Activated B cell treated with CpG ODN at 0.5 μM for 24 hours (primary cell): ENCODE results near the gene PAN3. TPM values are rescaled to one million over a fixed set of nuclear protein-coding genes. Genes with fewer than 3 reads are reported as not detected.
A peak's percentile ranks its signal among the peaks of the same experiment; 100 is the strongest.
"Not testable (repeated sequence)": the region's sequence is repeated elsewhere in the genome, so short reads cannot be mapped to it uniquely, and the experiment has no call there.

Experiments used
- ATAC-seq: fragments of 200-7000 bp; cut with Tn5 transposase; one replicate; pipeline ENCODE4 v1.10.0; 2021; ENCODE audit warnings: low read depth, mild to moderate bottlenecking, moderate library complexity
- CTCF ChIA-PET: fragments of 350-600 bp; sonication (Branson Sonifier 250); formaldehyde crosslinking; loops from one replicate; lab custom pipeline; 2021; ENCODE audit warnings: antibody characterized with exemption; lab: Charles Lee
- POLR2A ChIA-PET: fragments of 350-600 bp; sonication (Branson Sonifier 250); formaldehyde crosslinking; loops from one replicate; lab custom pipeline; 2021; ENCODE audit warnings: antibody characterized with exemption; lab: Charles Lee
- DNase-seq: peaks from one replicate; pipeline ENCODE4 v3.0.0; 2022
- H3K27ac Mint-ChIP-seq: one replicate; pipeline ENCODE4 v1.8.0; 2020; ENCODE audit warnings: mixed read lengths
- H3K27me3 Mint-ChIP-seq: one replicate; pipeline ENCODE4 v1.8.0; 2021; ENCODE audit warnings: mixed read lengths
- H3K36me3 Mint-ChIP-seq: one replicate; pipeline ENCODE4 v1.8.0; 2021; ENCODE audit warnings: low read depth, mixed read lengths
- H3K4me1 Mint-ChIP-seq: one replicate; pipeline ENCODE4 v1.8.0; 2021; ENCODE audit warnings: mixed read lengths
- H3K4me3 Mint-ChIP-seq: one replicate; pipeline ENCODE4 v1.8.0; 2020; ENCODE audit warnings: mild to moderate bottlenecking, mixed read lengths
- H3K9me3 Mint-ChIP-seq: one replicate; pipeline ENCODE4 v1.8.0; 2020; ENCODE audit warnings: mixed read lengths
- CTCF ChIP-seq: fragments of 200-600 bp; IDR thresholded peaks from one replicate; pipeline ENCODE4 v1.8.0; 2022; ENCODE audit warnings: antibody characterized with exemption, mild to moderate bottlenecking
- intact Hi-C: fragments of 100-400 bp; cut with micrococcal nuclease; formaldehyde crosslinking; loops from one replicate; pipeline ENCODE4 v1.15.1; 2024
- total RNA-seq: library from RNA; stranded (reverse); gene quantifications from 2 replicates; pipeline ENCODE4 v1.2.3, GENCODE V29; 2022

PAN3 gene
- total RNA-seq, 1 donor from 2014 or later: 68.2 TPM

- H3K9me3 Mint-ChIP-seq: no peaks in the 10 kb centered on the region
- TF ChIP-seq CTCF: no peak
- peaks cover 6% of the 10 kb centered on the region for H3K36me3 Mint-ChIP-seq
- no peaks in the 10 kb centered on the region for H3K27me3 Mint-ChIP-seq
- intact Hi-C loops: loop anchor here (5.0 to 10.0 kb wide), 5 partner anchors 125 to 1952 kb away; partner anchors contain the start of genes SLC7A1 and USP12
- POLR2A ChIA-PET: interaction anchor here (3.5 kb wide), 1 partner anchor 522 kb away, joined by 18 read pairs; the partner anchor contains the start of gene POMP
- peak overlapping the region; percentile 95 for H3K4me3 Mint-ChIP-seq
- peak overlapping the region; percentile 98 for H3K27ac Mint-ChIP-seq
- ATAC-seq (no peak), DNase-seq (no peak)
- peaks cover 41% of the 10 kb centered on the region for H3K4me1 Mint-ChIP-seq
- CTCF ChIA-PET: interaction anchor here (1.4 kb wide), 1 partner anchor 153 kb away, joined by 3 read pairs; no protein-coding TSS in a partner anchor
These were observed 1.4 kb upstream of the PAN3 start for GRCh38 chr13:28136916-28137315.

GRCh38 chr13:28137596-28137995 lies 749 bp upstream of the PAN3 start:
- Mint-ChIP-seq H3K9me3 (no peaks in the 10 kb centered on the region), H3K27me3 (no peaks in the 10 kb centered on the region), H3K4me1 (peaks cover 47% of the 10 kb centered on the region), H3K27ac (peak overlapping the region; percentile 98), H3K36me3 (peaks cover 6% of the 10 kb centered on the region), H3K4me3 (peak overlapping the region; percentile 95)
- CTCF ChIA-PET: interaction anchor here (1.4 kb wide), 1 partner anchor 153 kb away, joined by 3 read pairs; no protein-coding TSS in a partner anchor
- ATAC-seq (peak; percentile 4), DNase-seq (no peak)
- no peak for TF ChIP-seq CTCF
- POLR2A ChIA-PET: interaction anchor here (0.5 to 3.5 kb wide), 15 partner anchors 10 to 1132 kb away, joined by 3 to 22 read pairs (median 5); partner anchors contain the start of gene POMP
- intact Hi-C loops: loop anchor here (5.0 to 10.0 kb wide), 5 partner anchors 125 to 1953 kb away; partner anchors contain the start of genes SLC7A1 and USP12

- peak; percentile 63 for ATAC-seq
- intact Hi-C loops: loop anchor here (1.0 to 10.0 kb wide), 16 partner anchors 22 to 1954 kb away; partner anchors contain the start of genes FLT3, LNX2, MTIF3 and POMP
- H3K9me3 Mint-ChIP-seq: no peaks in the 10 kb centered on the region
- H3K27me3 Mint-ChIP-seq: no peaks in the 10 kb centered on the region
- H3K4me3 Mint-ChIP-seq: peak overlapping the region; percentile 95
- ChIA-PET CTCF (interaction anchor here (0.6 kb wide), 2 partner anchors 15 to 154 kb away, joined by 3 read pairs; no protein-coding TSS in a partner anchor), POLR2A (interaction anchor here (0.6 to 3.5 kb wide), 22 partner anchors 9 to 692 kb away, joined by 3 to 22 read pairs (median 5); partner anchors contain the start of genes MTIF3, POLR1D and POMP)
- H3K4me1 Mint-ChIP-seq: peaks cover 57% of the 10 kb centered on the region
- H3K36me3 Mint-ChIP-seq: peaks cover 8% of the 10 kb centered on the region
- TF ChIP-seq CTCF: no peak
- DNase-seq: peak; percentile 80
- H3K27ac Mint-ChIP-seq: peak overlapping the region; percentile 98
These were observed 568 bp downstream of the PAN3 start for GRCh38 chr13:28138756-28139470.

- peaks cover 12% of the 10 kb centered on the region for H3K36me3 Mint-ChIP-seq
- DNase-seq (no peak), ATAC-seq (no peak)
- intact Hi-C loops: no loop called here
- no peaks in the 10 kb centered on the region for H3K27me3 Mint-ChIP-seq
- peak overlapping the region; percentile 95 for H3K4me3 Mint-ChIP-seq
- peaks cover 69% of the 10 kb centered on the region for H3K4me1 Mint-ChIP-seq
- no peak for TF ChIP-seq CTCF
- H3K9me3 Mint-ChIP-seq: no peaks in the 10 kb centered on the region
- ChIA-PET CTCF (interaction anchor here (0.7 to 1.2 kb wide), 2 partner anchors 100 to 156 kb away, joined by 3 to 4 read pairs; no protein-coding TSS in a partner anchor), POLR2A (interaction anchor here (0.9 to 3.1 kb wide), 6 partner anchors 13 to 519 kb away, joined by 3 to 22 read pairs (median 6); partner anchors contain the start of gene POLR1D)
- H3K27ac Mint-ChIP-seq: peak overlapping the region; percentile 87
These were observed 2.2 kb downstream of the PAN3 start for GRCh38 chr13:28140433-28141125.

- DNase-seq, POLR2A ChIA-PET, intact Hi-C loops, ATAC-seq, H3K27me3 Mint-ChIP-seq, H3K27ac Mint-ChIP-seq, H3K9me3 Mint-ChIP-seq: not testable (repeated sequence)
- CTCF ChIA-PET: interaction anchor here (0.7 kb wide), 1 partner anchor 101 kb away, joined by 4 read pairs; no protein-coding TSS in a partner anchor
- peak overlapping the region; percentile 21 for H3K4me3 Mint-ChIP-seq
- peaks cover 73% of the 10 kb centered on the region for H3K4me1 Mint-ChIP-seq
- peaks cover 12% of the 10 kb centered on the region for H3K36me3 Mint-ChIP-seq
These were observed 3.2 kb downstream of the PAN3 start for GRCh38 chr13:28141542-28141941.
